ENCODE data around the gene MGAT3. TPM values are rescaled to one million over a fixed set of nuclear protein-coding genes. Genes with fewer than 3 reads are reported as not detected.

MGAT3 gene
- total and polyA plus RNA-seq, 9 of the 15 experiments (the other 6 are each of a cell fraction or from before 2014, with no cell fraction given): 0.10 to 11.5 (median 4.6) TPM

GRCh38 chr22:39478441-39478850 lies 21.6 kb downstream of the MGAT3 start (continued):
- peak; percentile 98 for TF ChIP-seq REST (IDR thresholded peaks at IDR 0.05; ENCODE audit: borderline replicate concordance)
- TF ChIP-seq REST (CRISPR knock-in tag; IDR thresholded peaks at IDR 0.05; ENCODE audit: low read depth): peak; percentile 94

- Histone ChIP-seq H3K4me3 (no peak overlapping the region), H3K27ac (ENCODE audit: extremely low read depth, low read depth, low read length) (no peak overlapping the region), H3K9ac (ENCODE audit: insufficient read depth in 1 of 2, low read depth in 2 of 2, low read length in 2 of 2) (no peak overlapping the region; a peak in 1 of 4 replicates), H2AFZ (ENCODE audit: low read depth, low read length) (no peak overlapping the region), H4K20me1 (replicated peaks; ENCODE audit: control insufficient read depth, insufficient read depth, low read length) (no peaks in the 10 kb centered on the region), H3K9me3 (replicated peaks; ENCODE audit: control insufficient read depth, insufficient read depth, low read depth, low read length) (no peaks in the 10 kb centered on the region), H3K79me2 (ENCODE audit: control insufficient read depth, insufficient read depth, low read length) (peaks cover 23% of the 10 kb centered on the region), H3K9me1 (ENCODE audit: control insufficient read depth, insufficient read depth, low read length) (no peaks in the 10 kb centered on the region), H3K36me3 (ENCODE audit: control insufficient read depth, insufficient read depth, low read length) (peaks cover 9% of the 10 kb centered on the region; the same call in 2 of the 3 replicates), H3K4me2 (ENCODE audit: insufficient read depth, low read length) (no peak overlapping the region), H3K4me1 (replicated peaks in 1 of 2; ENCODE audit: control insufficient read depth in 2 of 2, insufficient read depth in 2 of 2, low read length in 2 of 2) (peaks cover 8 to 52% of the 10 kb centered on the region in 2 experiments; a peak in 4 of 5 replicates), H3K27me3 (ENCODE audit: control insufficient read depth in 2 of 2, insufficient read depth in 2 of 2, low read length in 2 of 2) (no peaks in the 10 kb centered on the region)
- intact Hi-C loops (cut with micrococcal nuclease): no loop called here
- CTCF ChIA-PET (ENCODE audit: low intra/inter-chr PET ratio): no interaction called here
- no peak for TF ChIP-seq ZBTB1 (CRISPR knock-in tag; IDR thresholded peaks at IDR 0.05; ENCODE audit: borderline replicate concordance, low read depth)
- TF ChIP-seq HNRNPH1 (optimal IDR thresholded peaks at IDR 0.05; ENCODE audit: low read depth, low read length): no peak
- no peak for TF ChIP-seq ZC3H11A (IDR thresholded peaks at IDR 0.05; ENCODE audit: low read depth, low read length)
- no peak for TF ChIP-seq GMEB1 (CRISPR knock-in tag; IDR thresholded peaks at IDR 0.05)
- no peak for TF ChIP-seq XRCC3 (IDR thresholded peaks at IDR 0.05)
- TF ChIP-seq TAF9B (IDR thresholded peaks at IDR 0.05; ENCODE audit: partially characterized antibody): no peak
- BruUV-seq (replicated peaks): no TSS peak
- DNase-seq (ENCODE audit: extremely low read depth in 1 of 4, low spot score in 3 of 4): peak in 1 of 4 experiments; percentile 41
- 57% methylated on average over 3 of the region's 3 CpGs for WGBS (ENCODE audit: insufficient coverage, low coverage, missing lambda C conversion rate)
- 0 out of 3 replicates have a peak, but pooled peaks have one; percentile 19 for ATAC-seq
- in situ Hi-C loops (cut with MboI): no loop called here
- POLR2A ChIA-PET: interaction anchor here (0.9 to 1.1 kb wide), 2 partner anchors 8 to 160 kb away, joined by 3 to 4 read pairs; partner anchors contain the start of gene RPL3
- FAIRE-seq: no peak
Observed at GRCh38 chr22:39479254-39479653, 22.4 kb downstream of the MGAT3 start.
